HG03060 (cell line): Measurements from ENCODE around the gene ZBTB8OS.
"Not testable (repeated sequence)": the region's sequence is repeated elsewhere in the genome, so short reads cannot be mapped to it uniquely, and the experiment has no call there.

Experiments used
- ATAC-seq: cut with Tn5 transposase; IDR thresholded peaks from one replicate; pipeline ENCODE4 v1.9.1; 2021; ENCODE audit warnings: low read depth, moderate number of reproducible peaks; ENCODE audit not compliant: unreplicated experiment

The ZBTB8OS gene

DNA sequence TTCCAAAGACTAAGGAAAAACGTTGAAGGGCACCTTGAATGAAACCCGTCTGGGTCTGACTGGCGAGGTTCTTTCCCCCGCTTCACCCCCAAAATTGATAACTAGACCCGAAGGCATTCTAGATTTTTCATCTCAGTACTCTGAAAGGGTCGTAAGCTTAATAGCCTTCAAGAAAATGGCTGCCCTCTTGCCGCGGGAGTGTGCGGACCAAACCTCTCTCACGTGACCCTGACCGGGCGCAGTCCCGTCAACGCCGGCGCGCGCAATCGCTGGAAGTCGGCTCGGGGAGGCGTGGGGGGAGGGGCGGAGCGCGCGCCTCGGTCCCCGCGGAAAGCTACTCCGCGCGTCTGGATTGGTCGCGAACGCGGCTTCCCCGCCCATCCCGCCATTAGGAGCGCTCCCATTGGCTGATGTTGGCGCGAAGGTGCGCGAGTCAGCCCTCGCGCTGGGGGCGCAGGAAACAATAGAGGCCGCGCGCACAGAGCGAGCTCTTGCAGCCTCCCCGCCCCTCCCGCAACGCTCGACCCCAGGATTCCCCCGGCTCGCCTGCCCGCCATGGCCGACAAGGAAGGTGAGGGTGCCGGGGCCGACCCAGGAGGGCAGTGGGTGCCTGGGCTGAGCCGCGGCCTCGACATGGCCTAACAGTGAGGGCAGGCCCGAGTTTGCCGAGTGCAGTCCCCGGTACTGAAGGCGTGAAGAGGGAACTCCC is 556 bp upstream of the ZBTB8OS start, which contains the start of gene RBBP4:
Gene RBBP4, plus strand, starts transcription at position 457 of the 709 bp plus-strand sequence. Its CDS starts 99 bp downstream, at position 556.
- ATAC-seq: peak; percentile 60

DNA sequence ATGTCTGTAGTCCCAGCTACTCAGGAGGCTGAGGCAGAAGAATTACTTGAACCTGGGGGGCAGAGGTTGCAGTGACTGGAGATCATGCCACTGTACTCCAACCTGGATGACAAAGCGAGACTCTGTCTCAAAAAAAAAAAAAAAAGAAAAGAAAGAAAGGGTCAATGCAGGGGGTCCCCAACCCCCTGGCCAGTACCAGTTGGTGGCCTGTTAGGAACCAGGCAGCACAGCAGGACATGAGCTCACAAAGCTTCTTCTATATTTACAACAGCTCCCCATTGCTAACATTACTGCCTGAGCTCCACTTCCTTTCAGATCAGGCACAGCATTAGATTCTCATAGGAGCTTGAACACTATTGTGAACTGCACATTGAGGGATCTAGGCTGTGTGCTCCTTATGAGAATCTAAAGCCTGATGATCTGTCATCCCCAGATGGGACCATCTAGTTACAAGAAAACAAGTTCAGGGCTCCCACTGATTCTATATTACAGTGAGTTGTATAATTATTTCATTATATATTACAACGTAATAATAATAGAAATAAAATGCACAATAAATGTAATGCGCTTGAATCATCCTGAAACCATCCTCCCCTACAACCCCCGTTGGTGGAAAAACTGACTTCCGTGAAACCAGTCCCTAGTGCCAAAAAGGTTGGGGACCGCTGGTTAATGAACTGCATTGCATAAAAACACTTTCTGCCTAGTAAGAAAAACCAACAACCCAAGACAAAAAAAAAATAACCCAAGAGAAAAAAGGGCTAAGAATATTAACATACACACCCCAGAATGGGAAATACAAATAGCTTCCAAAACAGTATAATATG is 2.8 kb downstream of the ZBTB8OS start:
- no peak for ATAC-seq

- no peak for ATAC-seq
Measured at GRCh38 chr1:32644426-32644825, 5.9 kb downstream of the ZBTB8OS start.

DNA sequence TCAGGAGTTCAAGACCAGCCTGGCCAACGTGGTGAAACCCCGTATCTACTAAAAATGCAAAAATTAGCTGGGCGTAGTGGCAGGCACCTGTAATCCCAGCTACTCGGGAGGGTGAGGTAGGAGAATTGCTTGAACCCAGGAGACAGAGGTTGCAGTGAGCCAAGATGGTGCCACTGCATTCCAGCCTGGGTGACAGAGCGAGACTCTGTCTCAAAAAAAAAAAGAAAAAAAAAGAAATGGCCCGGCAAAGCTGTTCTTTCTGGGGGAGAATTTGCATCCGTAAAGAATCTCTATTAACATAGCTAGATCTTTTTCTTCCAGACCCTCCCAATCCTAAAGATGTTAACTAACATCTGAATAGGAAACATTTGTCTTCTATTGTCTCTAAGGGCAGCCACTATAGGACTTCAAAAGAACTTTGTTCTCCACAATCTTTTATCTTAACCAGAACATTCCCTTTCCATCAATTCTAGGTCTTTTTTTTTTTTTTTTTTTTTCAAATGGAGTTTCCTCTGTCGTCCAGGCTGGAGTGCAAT is 8.0 kb downstream of the ZBTB8OS start:
- ATAC-seq: not testable (repeated sequence)

- ATAC-seq: no peak
Measured at GRCh38 chr1:32639489-32640075, 10.8 kb downstream of the ZBTB8OS start.

- ATAC-seq: no peak
Measured at GRCh38 chr1:32636914-32637645, 13.3 kb downstream of the ZBTB8OS start.

DNA sequence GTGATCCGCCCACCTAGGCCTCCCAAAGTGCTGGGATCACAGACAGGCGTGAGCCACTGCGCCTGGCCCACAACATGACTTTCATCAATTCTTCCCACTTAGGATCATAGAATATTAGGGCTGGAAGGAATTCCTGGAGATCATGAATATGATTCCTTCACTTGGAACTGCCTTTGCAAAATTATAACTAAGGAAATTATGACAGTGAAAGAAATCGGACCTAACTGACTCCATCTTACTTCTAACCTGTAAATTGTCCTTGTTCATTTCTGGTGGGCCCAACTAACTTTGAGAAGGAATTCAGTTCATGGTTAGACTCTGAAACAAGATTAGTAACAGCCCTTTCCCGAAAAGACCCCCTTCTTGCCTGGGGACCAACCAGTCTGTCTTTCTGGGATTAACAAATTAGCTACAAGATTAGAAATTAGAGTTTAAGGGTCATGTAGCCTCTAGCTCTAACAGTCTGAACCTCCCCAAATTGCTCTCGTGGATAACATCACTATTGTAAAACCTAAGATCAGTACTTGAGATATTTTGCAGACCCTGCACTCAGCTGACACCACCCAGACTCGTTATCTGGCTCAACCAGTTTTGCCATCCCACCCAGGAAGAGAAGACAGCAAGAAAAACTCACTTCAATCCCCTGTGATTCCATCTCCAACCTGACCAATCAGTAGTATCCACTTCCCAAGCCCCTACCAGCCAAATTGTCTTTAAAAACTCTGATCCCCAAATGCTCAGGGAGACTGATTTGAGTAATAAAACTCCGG is 14.7 kb downstream of the ZBTB8OS start:
- no peak for ATAC-seq

- no peak for ATAC-seq
Measured at GRCh38 chr1:32632829-32633228, 17.5 kb downstream of the ZBTB8OS start.

DNA sequence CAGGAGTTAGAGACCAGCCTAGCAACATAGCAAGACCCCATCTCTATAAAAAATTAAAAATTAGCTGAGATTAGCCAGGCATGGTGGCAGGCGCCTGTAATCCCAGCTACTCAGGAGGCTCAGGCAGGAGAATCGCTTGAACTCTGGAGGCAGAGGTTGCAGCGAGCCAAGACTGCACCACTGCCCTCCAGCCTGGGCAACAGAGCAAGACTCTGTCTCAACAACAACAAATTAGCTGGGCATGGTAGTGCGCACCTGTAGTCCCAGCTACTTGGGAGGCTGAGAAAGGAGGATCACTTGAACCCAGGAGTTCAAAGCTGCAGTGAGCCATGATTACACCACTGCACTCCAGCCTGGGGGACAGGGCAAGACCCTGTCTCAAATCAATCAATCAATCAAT is 20.2 kb downstream of the ZBTB8OS start:
- not testable (repeated sequence) for ATAC-seq

- ATAC-seq: no peak
Measured at GRCh38 chr1:32627596-32628162, 22.7 kb downstream of the ZBTB8OS start.

DNA sequence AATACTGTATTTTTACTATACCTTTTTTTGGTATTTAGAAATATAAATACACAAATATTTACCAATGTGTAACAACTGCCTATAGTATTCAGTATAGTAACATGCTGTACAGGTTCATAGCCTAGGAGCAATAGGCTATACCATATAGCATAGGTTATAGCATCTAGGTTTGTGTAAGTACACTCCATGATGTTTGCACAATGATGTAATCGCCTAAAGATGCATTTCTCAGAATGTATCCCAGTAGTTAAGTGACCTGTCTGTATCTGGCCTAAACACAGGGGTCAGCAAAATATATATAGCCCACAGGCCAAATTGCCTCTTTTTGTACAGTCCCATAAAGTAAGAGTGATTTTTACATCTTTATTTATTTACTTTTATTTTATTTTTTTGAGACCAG is 24.2 kb downstream of the ZBTB8OS start:
- ATAC-seq: no peak

GRCh38 chr1:32623775-32624174 is 26.6 kb downstream of the ZBTB8OS start:
- ATAC-seq: no peak

- no peak for ATAC-seq
Measured at GRCh38 chr1:32622806-32623681, 27.3 kb downstream of the ZBTB8OS start.

DNA sequence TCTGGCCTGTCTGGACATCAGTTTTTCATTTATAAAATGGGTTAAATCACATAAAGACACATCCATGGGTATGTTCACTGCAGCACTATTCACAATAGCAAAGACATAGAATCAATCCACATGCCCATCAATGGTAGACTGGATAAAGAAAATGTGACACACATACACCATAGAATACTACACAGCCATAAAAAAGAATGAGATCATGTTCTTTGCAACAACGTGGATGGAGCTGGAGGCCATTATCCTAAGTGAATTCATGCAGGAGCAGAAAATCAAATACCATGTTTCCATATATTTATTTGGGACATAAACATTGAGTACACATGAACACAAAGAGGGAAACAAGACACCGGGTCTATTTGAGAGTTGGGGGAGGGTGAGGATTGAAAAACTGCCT is 28.1 kb downstream of the ZBTB8OS start:
- ATAC-seq: no peak

DNA sequence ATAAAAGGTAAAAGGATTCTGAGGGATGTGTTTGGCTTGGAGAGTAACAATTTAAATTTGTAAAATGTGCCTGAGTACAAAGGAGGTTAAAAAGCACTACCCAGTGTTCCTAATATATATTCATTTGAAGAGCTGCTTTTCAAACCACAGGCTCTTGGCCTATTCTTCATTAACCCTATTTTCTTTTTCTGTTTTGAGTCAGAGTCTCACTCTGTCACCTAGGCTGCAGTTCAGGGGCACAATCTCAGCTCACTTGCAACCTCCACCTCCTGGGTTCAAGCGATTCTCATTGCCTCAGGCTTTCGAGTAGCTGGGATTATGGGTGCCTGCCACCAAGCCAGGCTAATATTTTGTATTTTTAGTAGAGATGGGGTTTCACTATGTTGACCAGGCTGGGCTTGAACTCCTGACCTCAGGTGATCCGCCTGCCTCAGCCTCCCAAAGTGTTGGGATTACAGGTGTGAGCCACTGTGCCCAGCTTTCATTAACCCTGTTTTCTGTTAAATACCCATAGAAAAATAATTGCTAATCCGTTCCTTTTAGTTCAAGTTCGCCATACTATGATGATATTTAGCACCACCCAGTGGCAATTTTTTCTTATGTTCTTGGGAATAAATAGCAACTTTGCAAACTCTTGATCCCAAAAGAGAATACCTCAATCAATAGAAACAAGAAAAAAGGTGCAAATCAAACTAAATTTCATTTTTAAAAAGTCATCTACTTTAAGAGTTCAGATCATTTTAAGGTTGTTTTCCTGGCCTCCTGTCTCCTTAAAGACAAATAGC is 30.5 kb downstream of the ZBTB8OS start:
- ATAC-seq: peak; percentile 75

- ATAC-seq: no peak
Measured at GRCh38 chr1:32618673-32619221, 31.6 kb downstream of the ZBTB8OS start.

- no peak for ATAC-seq
Measured at GRCh38 chr1:32613472-32613871, 36.9 kb downstream of the ZBTB8OS start.
